AG09309 (cell line): Measurements from ENCODE around the gene ASCC3.

ENCODE experiments used
- DNase-seq: peaks from one replicate; pipeline ENCODE4 v3.0.0-alpha.2; 2010; ENCODE audit warnings: low read depth
- H3K4me3 ChIP-seq: 2 replicates; pipeline ENCODE4 v1.5.1; 2011; ENCODE audit warnings: mild to moderate bottlenecking, low read depth, low read length, moderate library complexity; ENCODE audit not compliant: control insufficient read depth
- CTCF ChIP-seq: IDR thresholded peaks from 2 replicates; pipeline ENCODE4 v1.5.1; 2011; ENCODE audit warnings: mild to moderate bottlenecking, low read depth, low read length, inconsistent platforms; ENCODE audit not compliant: insufficient read depth, control insufficient read depth; ENCODE audit errors: missing control alignments

Gene ASCC3

DNA sequence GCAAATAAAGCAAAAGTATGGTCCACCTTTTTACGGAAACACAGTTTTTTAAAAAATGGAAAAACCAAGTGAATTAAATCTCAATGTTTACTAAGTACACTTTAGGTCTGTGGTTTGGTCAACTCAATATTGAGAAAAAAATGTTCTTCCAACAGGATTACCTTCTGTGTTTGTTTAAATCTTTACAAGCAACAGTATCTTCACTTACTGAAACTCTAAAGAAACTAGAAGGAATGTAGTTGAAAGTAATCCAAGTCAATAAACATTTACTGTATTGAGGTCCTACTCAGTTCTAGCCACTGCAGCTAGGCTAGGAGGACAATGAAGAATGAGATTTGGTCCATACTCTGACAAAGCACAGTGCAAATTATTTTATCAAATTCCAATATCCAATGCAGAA is 80.1 kb downstream of the ASCC3 start:
- TF ChIP-seq CTCF, result no peak
- DNase-seq, result no peak
- no peak overlapping the region for H3K4me3 ChIP-seq

DNA sequence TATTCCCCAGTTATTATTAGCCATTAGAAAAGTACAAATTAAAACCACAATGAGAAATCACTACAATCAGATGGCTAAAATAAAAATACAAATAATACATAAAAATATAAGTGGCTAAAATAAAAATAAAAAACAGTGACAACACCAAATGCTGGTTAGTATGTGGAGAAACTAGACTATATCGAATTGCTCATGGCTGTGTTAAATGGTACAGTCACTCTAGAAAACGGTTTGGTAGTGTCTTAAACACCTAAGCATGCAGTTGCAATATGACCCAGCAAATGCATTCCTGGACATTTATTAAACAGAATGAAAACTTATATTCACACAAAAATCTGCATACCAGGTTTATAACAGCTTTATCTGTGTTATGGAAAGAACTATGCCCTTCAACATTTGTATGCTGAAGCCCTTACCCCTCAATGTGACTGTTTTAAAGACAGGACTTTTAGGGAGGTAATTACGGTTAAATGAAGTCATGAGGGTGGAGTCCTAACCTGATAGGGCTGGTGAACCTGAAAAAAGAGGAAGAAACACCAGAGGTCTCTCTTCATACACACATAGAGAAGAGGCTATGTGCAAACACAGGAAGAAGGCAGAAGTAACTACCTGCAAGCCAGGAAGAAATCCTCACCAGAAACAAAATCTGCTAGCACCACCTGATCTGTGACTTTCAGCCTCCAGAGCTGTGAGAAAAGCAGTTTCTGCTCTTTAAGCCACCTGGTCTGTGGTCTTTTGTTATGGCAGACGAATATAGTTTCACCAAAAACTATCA is 84.9 kb downstream of the ASCC3 start:
- no peak overlapping the region for H3K4me3 ChIP-seq
- DNase-seq, result no peak
- no peak for TF ChIP-seq CTCF

DNA sequence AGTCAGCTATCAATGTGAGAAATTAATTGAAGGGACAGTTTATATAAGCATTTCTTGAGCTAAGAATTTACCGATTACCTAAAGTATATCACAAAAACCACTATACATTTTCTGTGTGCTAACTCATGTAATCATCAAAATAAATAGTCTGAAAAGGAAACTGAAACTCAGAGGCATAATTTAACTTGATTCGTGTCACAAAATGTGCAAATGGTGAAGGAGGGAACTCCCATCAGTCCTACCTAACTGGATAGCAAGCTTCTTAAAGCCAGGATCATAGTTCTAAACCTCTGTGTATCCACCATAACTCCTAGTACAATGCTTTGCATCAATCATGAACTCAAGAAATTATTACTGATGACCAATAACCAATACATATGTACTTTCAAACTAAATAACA is 91.0 kb downstream of the ASCC3 start:
- DNase-seq, result no peak
- TF ChIP-seq CTCF, result no peak
- no peak overlapping the region for H3K4me3 ChIP-seq

GRCh38 chr6:100785982-100786381 is 95.1 kb downstream of the ASCC3 start:
- no peak for DNase-seq
- H3K4me3 ChIP-seq, result no peak overlapping the region
- no peak for TF ChIP-seq CTCF

- DNase-seq, result no peak
- H3K4me3 ChIP-seq, result no peak overlapping the region
- TF ChIP-seq CTCF, result no peak
These were observed 100.5 kb downstream of the ASCC3 start for GRCh38 chr6:100780648-100781047.

GRCh38 chr6:100775667-100776066 is 105.5 kb downstream of the ASCC3 start:
- H3K4me3 ChIP-seq, result no peak overlapping the region
- DNase-seq, result no peak
- TF ChIP-seq CTCF, result no peak

DNA sequence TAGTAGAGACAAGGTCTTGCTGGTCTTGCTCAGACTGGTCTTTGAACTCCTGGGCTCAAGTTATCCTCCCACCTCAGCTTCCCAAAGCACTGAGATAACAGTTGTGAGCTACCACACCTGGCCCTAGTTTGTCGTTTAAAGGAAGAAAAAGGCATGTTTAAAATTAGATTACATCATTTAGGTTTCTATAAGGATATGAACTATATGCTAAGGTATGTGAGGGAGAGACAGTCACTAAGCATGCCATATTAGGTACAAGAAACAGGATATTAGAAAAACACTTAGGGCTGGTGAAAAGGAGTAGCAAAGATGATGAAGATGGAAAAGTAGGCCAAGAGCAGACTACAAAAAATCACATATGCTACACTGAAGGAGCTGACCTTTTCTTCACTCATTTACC is 106.4 kb downstream of the ASCC3 start:
- no peak for DNase-seq

More for the DNA sequence above, 106.4 kb downstream of the ASCC3 start:
- TF ChIP-seq CTCF, result no peak
- no peak overlapping the region for H3K4me3 ChIP-seq
